Right hindlimb (tissue), 1 donor: ENCODE measurements around the gene RSPH3.
"Not testable (repeated sequence)": the region's sequence is repeated elsewhere in the genome, so short reads cannot be mapped to it uniquely, and the experiment has no call there.

Experiments
- DNase-seq: peaks from one replicate; pipeline ENCODE4 v3.0.0-alpha.2; 2018

Gene RSPH3

GRCh38 chr6:158972241-158973233, 27.5 kb downstream of the RSPH3 start:
- DNase-seq, result no peak

GRCh38 chr6:158970640-158971275, 29.2 kb downstream of the RSPH3 start:
- no peak for DNase-seq

- DNase-seq, result no peak
These were observed 30.9 kb downstream of the RSPH3 start for GRCh38 chr6:158969148-158969547.

GRCh38 chr6:158963020-158963808, 36.8 kb downstream of the RSPH3 start:
- DNase-seq, result no peak

- DNase-seq, result no peak
These were observed 37.6 kb downstream of the RSPH3 start for GRCh38 chr6:158962371-158962770.

- no peak for DNase-seq
These were observed 40.0 kb downstream of the RSPH3 start for GRCh38 chr6:158960026-158960425.

- no peak for DNase-seq
These were observed 40.5 kb downstream of the RSPH3 start for GRCh38 chr6:158959552-158959951.

GRCh38 chr6:158958504-158959386, 41.3 kb downstream of the RSPH3 start:
- DNase-seq, result no peak

GRCh38 chr6:158955255-158955654, 44.7 kb downstream of the RSPH3 start:
- no peak for DNase-seq

- DNase-seq, result no peak
These were observed 45.2 kb downstream of the RSPH3 start for GRCh38 chr6:158954753-158955152.

- not testable (repeated sequence) for DNase-seq
These were observed 48.0 kb downstream of the RSPH3 start for GRCh38 chr6:158952011-158952410.

GRCh38 chr6:158951565-158951964, 48.4 kb downstream of the RSPH3 start:
- DNase-seq, result not testable (repeated sequence)

- DNase-seq, result no peak
These were observed 52.7 kb downstream of the RSPH3 start for GRCh38 chr6:158947284-158947683.

GRCh38 chr6:158943380-158944032, 56.5 kb downstream of the RSPH3 start:
- DNase-seq, result no peak

GRCh38 chr6:158942349-158942748, 57.7 kb downstream of the RSPH3 start:
- DNase-seq, result no peak

GRCh38 chr6:158941246-158941645, 58.8 kb downstream of the RSPH3 start:
- DNase-seq, result no peak

- no peak for DNase-seq
These were observed 60.5 kb downstream of the RSPH3 start for GRCh38 chr6:158939255-158940159.

- peak; percentile 48 for DNase-seq
These were observed 61.2 kb downstream of the RSPH3 start for GRCh38 chr6:158938811-158939254.

GRCh38 chr6:158938220-158938619, 61.8 kb downstream of the RSPH3 start:
- no peak for DNase-seq

- no peak for DNase-seq
These were observed 65.8 kb downstream of the RSPH3 start for GRCh38 chr6:158934157-158934556.
